Esophagus squamous epithelium (tissue), 4 donors: ENCODE measurements around the gene GALNT17.

ENCODE experiments used
- CTCF ChIP-seq, 6 experiments: fragments of 450-650 bp in 4 of 6; fragments of 200-600 bp in 2 of 6; sonication (generic) in 2 of 6; IDR thresholded peaks; one replicate each; pipeline ENCODE4 v1.5.1; 2016 to 2019; ENCODE audit warnings: antibody characterized with exemption in 6 of 6, mild to moderate bottlenecking in 4 of 6, moderate library complexity in 4 of 6
- POLR2A ChIP-seq, 4 donors: fragments of 450-650 bp; IDR thresholded peaks; one replicate each; pipeline ENCODE4 v1.6.1; 2017; ENCODE audit warnings: antibody characterized with exemption in 4 of 4, mild to moderate bottlenecking in 4 of 4, moderate library complexity in 3 of 4

GRCh38 chr7:71659622-71660021 lies 527.7 kb downstream of the GALNT17 start:
- no peak for TF ChIP-seq POLR2A (IDR thresholded peaks at IDR 0.05)
- TF ChIP-seq CTCF (IDR thresholded peaks at IDR 0.05), result no peak
